A549 (cell line): Measurements from ENCODE around the gene OR2AJ1.

Experiments used
- CEBPB ChIP-seq, 2 experiments: fragments of >200 bp in 1 of 2; sonication (Bioruptor Twin) in 1 of 2; formaldehyde crosslinking in 1 of 2; IDR thresholded peaks; 2 replicates each; pipeline ENCODE4 v1.6.1; 2012 to 2016
- CTCF ChIP-seq: fragments of >200 bp; sonication (Bioruptor Twin); formaldehyde crosslinking; IDR thresholded peaks from 3 replicates; pipeline ENCODE4 v1.5.1; 2016
- FOSL2 ChIP-seq, 2 experiments: fragments of 450-650 bp in 1 of 2; fragments of >200 bp in 1 of 2; sonication (Bioruptor Twin) in 1 of 2; formaldehyde crosslinking; IDR thresholded peaks; 2 replicates each; pipeline versions ENCODE4 v1.5.0 to v1.6.1; 2016 to 2020; ENCODE audit warnings: mild to moderate bottlenecking in 1 of 2, moderate library complexity in 1 of 2
- HDAC2 ChIP-seq: fragments of 200-600 bp; sonication (generic); IDR thresholded peaks from 2 replicates; pipeline ENCODE4 v1.6.1; 2016
- KDM5A ChIP-seq: fragments of 200-600 bp; sonication (generic); IDR thresholded peaks from 2 replicates; pipeline ENCODE4 v1.6.1; 2016; ENCODE audit warnings: antibody characterized with exemption, mild to moderate bottlenecking
- MAFK ChIP-seq: fragments of 450-650 bp; IDR thresholded peaks from 2 replicates; pipeline ENCODE4 v1.6.1; 2014; ENCODE audit not compliant: partially characterized antibody
- MAZ ChIP-seq: fragments of 150-350 bp; IDR thresholded peaks from 2 replicates; pipeline ENCODE4 v1.6.1; 2014; ENCODE audit warnings: antibody characterized with exemption, low read depth, low read length, borderline replicate concordance
- POLR2A ChIP-seq: IDR thresholded peaks from 2 replicates; pipeline ENCODE4 v1.6.1; 2012; ENCODE audit warnings: mild to moderate bottlenecking, low read length
- RAD21 ChIP-seq, 2 experiments: fragments of >200 bp in 1 of 2; sonication (Bioruptor Twin) in 1 of 2; formaldehyde crosslinking in 1 of 2; IDR thresholded peaks in 1 of 2; conservative IDR thresholded peaks in 1 of 2; 2 replicates in 1 of 2; 3 replicates in 1 of 2; pipeline ENCODE4 v1.6.1; 2012 to 2018; ENCODE audit warnings: inconsistent platforms in 1 of 2
- RCOR1 ChIP-seq: fragments of 150-350 bp; IDR thresholded peaks from 2 replicates; pipeline ENCODE4 v1.6.1; 2014; ENCODE audit warnings: antibody characterized with exemption, low read length, low read depth
- USF2 ChIP-seq: fragments of 450-650 bp; IDR thresholded peaks from 2 replicates; pipeline ENCODE4 v1.6.1; 2014; ENCODE audit warnings: antibody characterized with exemption
- ZC3H11A ChIP-seq: fragments of 450-650 bp; IDR thresholded peaks from 2 replicates; pipeline ENCODE4 v1.6.1; 2014; ENCODE audit warnings: antibody characterized with exemption, mild to moderate bottlenecking
- TF ChIP-seq, protein P1 (sequence below): IDR thresholded peaks from 2 replicates; pipeline ENCODE4 v1.6.1; 2012; ENCODE audit warnings: low read depth, borderline replicate concordance
- TF ChIP-seq, protein P2 (sequence below): fragments of 200-600 bp; sonication (generic); IDR thresholded peaks from 2 replicates; pipeline ENCODE4 v1.6.1; 2016; ENCODE audit warnings: antibody characterized with exemption, mild to moderate bottlenecking, moderate library complexity

DNA sequence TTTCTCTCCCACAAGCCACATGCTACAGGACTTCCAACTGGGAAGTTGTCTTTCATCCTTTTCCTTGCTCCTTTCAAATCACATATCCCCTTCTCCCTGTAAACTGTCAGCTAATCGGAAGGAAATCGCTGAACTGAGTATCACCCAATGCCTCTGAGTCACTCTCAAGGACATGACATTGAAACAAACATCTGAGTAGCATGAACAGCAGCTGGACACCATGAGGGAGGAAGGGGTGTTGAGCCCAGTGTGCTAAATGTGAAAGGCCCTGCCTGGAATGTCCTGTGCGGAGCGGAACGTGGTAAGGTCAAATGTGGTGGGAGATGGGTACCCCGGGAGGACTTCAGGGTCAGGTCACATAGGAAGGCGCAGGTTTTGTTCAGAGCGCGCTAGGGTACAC is at the start of gene OR2AJ1:
- TF ChIP-seq, protein P1, sequence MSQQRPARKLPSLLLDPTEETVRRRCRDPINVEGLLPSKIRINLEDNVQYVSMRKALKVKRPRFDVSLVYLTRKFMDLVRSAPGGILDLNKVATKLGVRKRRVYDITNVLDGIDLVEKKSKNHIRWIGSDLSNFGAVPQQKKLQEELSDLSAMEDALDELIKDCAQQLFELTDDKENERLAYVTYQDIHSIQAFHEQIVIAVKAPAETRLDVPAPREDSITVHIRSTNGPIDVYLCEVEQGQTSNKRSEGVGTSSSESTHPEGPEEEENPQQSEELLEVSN: no peak
- TF ChIP-seq RCOR1 (no peak), POLR2A (no peak), CEBPB (IDR thresholded peaks at IDR 0.05) (no peak), USF2 (no peak), RAD21 (conservative IDR thresholded peaks at IDR 0.05 in 1 of 2, IDR thresholded peaks at IDR 0.05 in 1 of 2) (no peak), FOSL2 (IDR thresholded peaks at IDR 0.05) (no peak), FOSL2 (CRISPR knock-in tag; IDR thresholded peaks at IDR 0.05) (no peak), CTCF (no peak), MAFK (no peak), MAZ (no peak), ZC3H11A (no peak), KDM5A (no peak), HDAC2 (no peak)
- TF ChIP-seq, protein P2, sequence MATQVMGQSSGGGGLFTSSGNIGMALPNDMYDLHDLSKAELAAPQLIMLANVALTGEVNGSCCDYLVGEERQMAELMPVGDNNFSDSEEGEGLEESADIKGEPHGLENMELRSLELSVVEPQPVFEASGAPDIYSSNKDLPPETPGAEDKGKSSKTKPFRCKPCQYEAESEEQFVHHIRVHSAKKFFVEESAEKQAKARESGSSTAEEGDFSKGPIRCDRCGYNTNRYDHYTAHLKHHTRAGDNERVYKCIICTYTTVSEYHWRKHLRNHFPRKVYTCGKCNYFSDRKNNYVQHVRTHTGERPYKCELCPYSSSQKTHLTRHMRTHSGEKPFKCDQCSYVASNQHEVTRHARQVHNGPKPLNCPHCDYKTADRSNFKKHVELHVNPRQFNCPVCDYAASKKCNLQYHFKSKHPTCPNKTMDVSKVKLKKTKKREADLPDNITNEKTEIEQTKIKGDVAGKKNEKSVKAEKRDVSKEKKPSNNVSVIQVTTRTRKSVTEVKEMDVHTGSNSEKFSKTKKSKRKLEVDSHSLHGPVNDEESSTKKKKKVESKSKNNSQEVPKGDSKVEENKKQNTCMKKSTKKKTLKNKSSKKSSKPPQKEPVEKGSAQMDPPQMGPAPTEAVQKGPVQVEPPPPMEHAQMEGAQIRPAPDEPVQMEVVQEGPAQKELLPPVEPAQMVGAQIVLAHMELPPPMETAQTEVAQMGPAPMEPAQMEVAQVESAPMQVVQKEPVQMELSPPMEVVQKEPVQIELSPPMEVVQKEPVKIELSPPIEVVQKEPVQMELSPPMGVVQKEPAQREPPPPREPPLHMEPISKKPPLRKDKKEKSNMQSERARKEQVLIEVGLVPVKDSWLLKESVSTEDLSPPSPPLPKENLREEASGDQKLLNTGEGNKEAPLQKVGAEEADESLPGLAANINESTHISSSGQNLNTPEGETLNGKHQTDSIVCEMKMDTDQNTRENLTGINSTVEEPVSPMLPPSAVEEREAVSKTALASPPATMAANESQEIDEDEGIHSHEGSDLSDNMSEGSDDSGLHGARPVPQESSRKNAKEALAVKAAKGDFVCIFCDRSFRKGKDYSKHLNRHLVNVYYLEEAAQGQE: no peak
